Upper lobe of left lung (tissue), 4 donors: ENCODE measurements around the gene PAK2.

ENCODE experiments used
- POLR2A ChIP-seq, 4 donors: fragments of 450-650 bp; IDR thresholded peaks; one replicate each; pipeline ENCODE4 v1.5.1; 2016 to 2017; ENCODE audit warnings: antibody characterized with exemption in 4 of 4, mild to moderate bottlenecking in 2 of 4
- TF ChIP-seq, protein P1 (sequence below), 6 experiments: fragments of 450-650 bp in 4 of 6; fragments of 200-600 bp in 2 of 6; sonication (generic) in 2 of 6; IDR thresholded peaks; one replicate each; pipeline ENCODE4 v1.5.1; 2016 to 2019; ENCODE audit warnings: antibody characterized with exemption in 6 of 6

DNA sequence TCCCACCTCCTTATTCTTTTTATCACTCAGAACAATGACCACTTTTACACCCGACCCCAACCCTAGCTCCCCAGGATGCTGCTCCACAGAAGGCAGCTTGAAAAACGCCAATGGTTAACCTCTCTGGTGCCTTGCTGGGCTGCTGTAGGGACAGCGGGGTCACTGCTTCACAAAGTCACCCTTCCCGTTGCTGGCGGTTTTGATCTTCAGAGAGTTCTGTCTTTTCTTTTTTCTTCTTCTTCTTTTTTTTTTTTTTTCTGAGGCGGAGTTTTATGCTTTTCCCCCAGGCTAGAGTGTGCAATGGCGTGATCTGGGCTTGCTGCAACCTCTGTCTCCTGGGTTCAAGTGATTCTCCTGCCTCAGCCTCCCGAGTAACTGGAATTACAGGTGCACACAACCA is 48.3 kb upstream of the PAK2 start:
- TF ChIP-seq, protein P1, sequence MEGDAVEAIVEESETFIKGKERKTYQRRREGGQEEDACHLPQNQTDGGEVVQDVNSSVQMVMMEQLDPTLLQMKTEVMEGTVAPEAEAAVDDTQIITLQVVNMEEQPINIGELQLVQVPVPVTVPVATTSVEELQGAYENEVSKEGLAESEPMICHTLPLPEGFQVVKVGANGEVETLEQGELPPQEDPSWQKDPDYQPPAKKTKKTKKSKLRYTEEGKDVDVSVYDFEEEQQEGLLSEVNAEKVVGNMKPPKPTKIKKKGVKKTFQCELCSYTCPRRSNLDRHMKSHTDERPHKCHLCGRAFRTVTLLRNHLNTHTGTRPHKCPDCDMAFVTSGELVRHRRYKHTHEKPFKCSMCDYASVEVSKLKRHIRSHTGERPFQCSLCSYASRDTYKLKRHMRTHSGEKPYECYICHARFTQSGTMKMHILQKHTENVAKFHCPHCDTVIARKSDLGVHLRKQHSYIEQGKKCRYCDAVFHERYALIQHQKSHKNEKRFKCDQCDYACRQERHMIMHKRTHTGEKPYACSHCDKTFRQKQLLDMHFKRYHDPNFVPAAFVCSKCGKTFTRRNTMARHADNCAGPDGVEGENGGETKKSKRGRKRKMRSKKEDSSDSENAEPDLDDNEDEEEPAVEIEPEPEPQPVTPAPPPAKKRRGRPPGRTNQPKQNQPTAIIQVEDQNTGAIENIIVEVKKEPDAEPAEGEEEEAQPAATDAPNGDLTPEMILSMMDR (IDR thresholded peaks at IDR 0.05), result no peak
- no peak for TF ChIP-seq POLR2A (IDR thresholded peaks at IDR 0.05)
